ENCODE measurements around the gene COBLL1.

COBLL1 gene

DNA sequence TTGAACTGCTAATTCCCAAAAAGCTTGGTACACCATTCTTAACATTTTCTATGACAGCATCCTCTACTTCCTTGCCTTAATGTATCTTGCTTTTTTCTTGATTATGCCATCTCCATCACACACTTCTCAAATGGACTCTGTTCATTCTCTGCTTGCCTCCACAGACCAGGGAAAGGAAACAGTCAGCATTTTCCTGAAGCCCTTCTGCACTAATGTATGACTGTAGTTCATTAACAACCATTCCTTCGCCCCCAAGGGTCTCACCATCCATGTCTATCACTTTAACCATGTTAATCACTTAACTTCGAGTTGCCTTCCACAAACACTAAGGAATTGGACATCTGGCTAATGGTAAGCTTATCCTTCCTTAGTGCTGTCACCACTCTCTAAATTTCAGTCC is 54.8 kb downstream of the COBLL1 start:
- Histone ChIP-seq H3K36me3 (ENCODE audit: control insufficient read depth in 2 of 2, insufficient read depth in 2 of 2, low read length in 2 of 2) (no peaks in the 10 kb centered on the region), H3K27ac (ENCODE audit: low read depth in 2 of 2, low read length in 2 of 2) (no peak overlapping the region), H3K9ac (ENCODE audit: low read depth in 1 of 2, low read length in 2 of 2) (no peak overlapping the region), H3K27me3 (ENCODE audit: control insufficient read depth in 2 of 2, insufficient read depth in 2 of 2, low read length in 2 of 2) (no peaks in the 10 kb centered on the region), H3K9me3 (ENCODE audit: control insufficient read depth in 2 of 2, low read length in 2 of 2) (no peaks in the 10 kb centered on the region), H3K4me3 (ENCODE audit: low read length in 2 of 2) (no peak overlapping the region), H3K4me1 (ENCODE audit: control insufficient read depth in 2 of 2, insufficient read depth in 2 of 2, low read length in 2 of 2) (no peaks in the 10 kb centered on the region)

DNA sequence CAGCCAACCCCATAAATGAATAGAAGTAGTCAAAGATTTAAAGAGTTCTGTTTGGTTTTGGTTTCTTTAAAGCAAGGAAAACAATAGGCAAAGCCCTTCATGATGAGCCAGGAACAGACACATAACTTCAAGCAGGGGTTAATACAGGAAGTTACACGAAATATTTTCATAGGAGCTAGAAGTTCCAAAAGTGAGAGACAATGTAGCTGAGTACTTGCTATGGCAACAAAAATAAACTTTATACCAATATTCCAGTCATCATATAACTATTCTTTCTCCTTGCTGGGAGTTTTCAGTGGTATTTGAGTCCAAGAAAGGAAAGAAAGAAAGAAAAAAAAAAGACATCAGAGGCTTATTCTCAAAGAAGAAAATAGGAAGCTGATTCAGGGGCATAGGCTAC is 56.2 kb downstream of the COBLL1 start:
- Histone ChIP-seq H3K27ac (ENCODE audit: low read depth in 2 of 2, low read length in 2 of 2) (peak overlapping the region in 1 of 2 donors; percentile 25), H3K9me3 (ENCODE audit: control insufficient read depth in 2 of 2, low read length in 2 of 2) (no peaks in the 10 kb centered on the region), H3K36me3 (ENCODE audit: control insufficient read depth in 2 of 2, insufficient read depth in 2 of 2, low read length in 2 of 2) (no peaks in the 10 kb centered on the region), H3K27me3 (ENCODE audit: control insufficient read depth in 2 of 2, insufficient read depth in 2 of 2, low read length in 2 of 2) (no peaks in the 10 kb centered on the region), H3K9ac (ENCODE audit: low read depth in 1 of 2, low read length in 2 of 2) (no peak overlapping the region), H3K4me1 (ENCODE audit: control insufficient read depth in 2 of 2, insufficient read depth in 2 of 2, low read length in 2 of 2) (peaks cover 2 to 7% of the 10 kb centered on the region in 2 donors), H3K4me3 (ENCODE audit: low read length in 2 of 2) (no peak overlapping the region)

DNA sequence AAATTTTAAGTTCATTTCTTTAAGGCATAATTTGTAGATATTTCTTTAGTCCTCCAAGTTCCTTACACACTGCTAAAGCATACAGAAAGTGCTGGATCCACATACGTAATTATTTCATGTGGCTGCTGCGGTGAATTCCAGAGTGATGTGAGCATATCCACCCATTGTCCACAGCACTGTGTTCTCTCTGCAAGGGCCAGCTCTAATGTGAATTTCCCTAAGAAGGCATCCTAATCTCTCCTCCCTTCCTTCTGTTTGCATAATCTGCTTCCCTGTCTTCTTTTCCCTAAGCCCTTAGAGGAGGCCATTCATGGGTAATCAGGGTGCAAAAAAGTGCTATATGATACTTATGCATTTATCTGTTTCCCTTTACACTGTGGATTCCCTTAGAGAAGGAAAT is 57.2 kb downstream of the COBLL1 start:
- no peaks in the 10 kb centered on the region for H3K27me3 ChIP-seq (ENCODE audit: control insufficient read depth in 2 of 2, insufficient read depth in 2 of 2, low read length in 2 of 2)
- no peak overlapping the region for H3K4me3 ChIP-seq (ENCODE audit: low read length in 2 of 2)
- H3K36me3 ChIP-seq (ENCODE audit: control insufficient read depth in 2 of 2, insufficient read depth in 2 of 2, low read length in 2 of 2): no peaks in the 10 kb centered on the region
- H3K27ac ChIP-seq (ENCODE audit: low read depth in 2 of 2, low read length in 2 of 2): no peak overlapping the region
- H3K4me1 ChIP-seq (ENCODE audit: control insufficient read depth in 2 of 2, insufficient read depth in 2 of 2, low read length in 2 of 2): peaks cover 2 to 10% of the 10 kb centered on the region in 2 donors
- no peak overlapping the region for H3K9ac ChIP-seq (ENCODE audit: low read depth in 1 of 2, low read length in 2 of 2)
- H3K9me3 ChIP-seq (ENCODE audit: control insufficient read depth in 2 of 2, low read length in 2 of 2): no peaks in the 10 kb centered on the region

DNA sequence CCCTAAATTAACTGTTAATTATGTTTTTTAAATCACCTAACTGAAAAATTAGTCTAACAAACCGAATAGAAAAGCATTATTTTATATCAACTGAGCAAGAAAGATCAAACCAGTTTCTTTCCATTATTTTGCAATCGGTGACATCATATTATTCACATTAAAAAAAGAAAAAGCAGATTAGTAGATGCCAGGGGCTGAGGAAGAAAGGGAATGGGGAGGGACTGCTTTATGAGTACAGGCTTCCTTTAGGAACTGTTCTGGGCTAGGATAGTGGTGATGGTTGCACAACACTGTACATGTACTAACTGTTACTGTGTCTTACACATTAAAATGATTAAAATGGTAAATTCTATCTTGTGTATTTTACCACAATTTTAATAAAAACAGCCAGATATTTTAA is 59.3 kb downstream of the COBLL1 start:
- no peak overlapping the region for H3K27ac ChIP-seq (ENCODE audit: low read depth in 2 of 2, low read length in 2 of 2)
- H3K9me3 ChIP-seq (ENCODE audit: control insufficient read depth in 2 of 2, low read length in 2 of 2): no peaks in the 10 kb centered on the region
- H3K36me3 ChIP-seq (ENCODE audit: control insufficient read depth in 2 of 2, insufficient read depth in 2 of 2, low read length in 2 of 2): no peaks in the 10 kb centered on the region
- no peak overlapping the region for H3K4me3 ChIP-seq (ENCODE audit: low read length in 2 of 2)
- H3K4me1 ChIP-seq (ENCODE audit: control insufficient read depth in 2 of 2, insufficient read depth in 2 of 2, low read length in 2 of 2): peaks cover 2 to 12% of the 10 kb centered on the region in 2 donors
- no peak overlapping the region for H3K9ac ChIP-seq (ENCODE audit: low read depth in 1 of 2, low read length in 2 of 2)
- H3K27me3 ChIP-seq (ENCODE audit: control insufficient read depth in 2 of 2, insufficient read depth in 2 of 2, low read length in 2 of 2): no peaks in the 10 kb centered on the region

DNA sequence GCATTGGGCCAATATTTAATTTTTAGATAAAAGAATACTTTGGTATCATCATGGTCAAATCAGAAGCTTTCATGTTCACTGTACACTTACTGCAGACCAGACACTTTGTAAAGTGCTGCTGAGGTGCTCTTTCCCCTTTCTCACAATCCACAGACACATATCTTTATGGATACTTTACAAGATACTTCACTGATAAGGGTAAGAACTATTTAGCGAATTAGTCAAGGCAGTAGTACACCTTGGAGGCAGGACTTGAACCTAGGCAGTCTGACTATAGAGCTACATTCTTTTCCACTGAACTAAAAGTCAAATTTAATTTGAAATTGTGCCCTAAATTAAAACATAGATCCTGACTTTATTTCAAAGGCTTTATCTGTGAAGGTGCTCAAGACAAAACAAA is 60.2 kb downstream of the COBLL1 start:
- Histone ChIP-seq H3K4me1 (ENCODE audit: control insufficient read depth in 2 of 2, insufficient read depth in 2 of 2, low read length in 2 of 2) (peaks cover 2 to 12% of the 10 kb centered on the region in 2 donors), H3K9ac (ENCODE audit: low read depth in 1 of 2, low read length in 2 of 2) (no peak overlapping the region), H3K36me3 (ENCODE audit: control insufficient read depth in 2 of 2, insufficient read depth in 2 of 2, low read length in 2 of 2) (no peaks in the 10 kb centered on the region), H3K9me3 (ENCODE audit: control insufficient read depth in 2 of 2, low read length in 2 of 2) (no peaks in the 10 kb centered on the region), H3K27me3 (ENCODE audit: control insufficient read depth in 2 of 2, insufficient read depth in 2 of 2, low read length in 2 of 2) (no peaks in the 10 kb centered on the region), H3K4me3 (ENCODE audit: low read length in 2 of 2) (no peak overlapping the region), H3K27ac (ENCODE audit: low read depth in 2 of 2, low read length in 2 of 2) (no peak overlapping the region)

DNA sequence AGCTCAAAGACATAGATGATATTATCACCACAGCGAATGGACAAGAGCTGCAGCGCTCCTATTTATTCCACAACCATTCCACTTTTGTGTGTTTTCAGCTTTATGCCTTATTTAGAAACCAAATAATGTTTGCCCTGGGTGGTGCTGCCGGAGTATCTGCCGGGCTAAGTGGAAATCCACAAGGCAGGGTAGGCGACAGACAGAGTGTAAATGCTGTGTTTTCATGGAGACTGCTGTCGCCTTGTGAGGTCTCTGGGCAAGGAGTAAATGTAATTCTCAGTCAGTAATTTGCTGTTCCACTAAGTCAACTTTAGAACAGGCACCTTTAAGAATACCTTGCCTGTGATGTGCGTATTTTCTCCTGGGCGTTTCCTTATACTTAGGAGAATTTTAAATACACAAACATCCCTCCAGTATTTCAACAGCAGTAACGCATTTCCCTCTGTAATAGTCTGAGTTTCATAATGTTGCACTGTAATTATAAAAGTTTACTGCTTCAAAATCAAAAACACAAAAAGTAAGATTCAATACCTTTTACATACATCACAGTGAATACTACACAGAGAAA is 60.9 kb downstream of the COBLL1 start:
- Histone ChIP-seq H3K4me1 (ENCODE audit: control insufficient read depth in 2 of 2, insufficient read depth in 2 of 2, low read length in 2 of 2) (peaks cover 2 to 12% of the 10 kb centered on the region in 2 donors), H3K27ac (ENCODE audit: low read depth in 2 of 2, low read length in 2 of 2) (no peak overlapping the region), H3K4me3 (ENCODE audit: low read length in 2 of 2) (no peak overlapping the region), H3K9ac (ENCODE audit: low read depth in 1 of 2, low read length in 2 of 2) (no peak overlapping the region), H3K27me3 (ENCODE audit: control insufficient read depth in 2 of 2, insufficient read depth in 2 of 2, low read length in 2 of 2) (no peaks in the 10 kb centered on the region), H3K36me3 (ENCODE audit: control insufficient read depth in 2 of 2, insufficient read depth in 2 of 2, low read length in 2 of 2) (no peaks in the 10 kb centered on the region), H3K9me3 (ENCODE audit: control insufficient read depth in 2 of 2, low read length in 2 of 2) (no peaks in the 10 kb centered on the region)

DNA sequence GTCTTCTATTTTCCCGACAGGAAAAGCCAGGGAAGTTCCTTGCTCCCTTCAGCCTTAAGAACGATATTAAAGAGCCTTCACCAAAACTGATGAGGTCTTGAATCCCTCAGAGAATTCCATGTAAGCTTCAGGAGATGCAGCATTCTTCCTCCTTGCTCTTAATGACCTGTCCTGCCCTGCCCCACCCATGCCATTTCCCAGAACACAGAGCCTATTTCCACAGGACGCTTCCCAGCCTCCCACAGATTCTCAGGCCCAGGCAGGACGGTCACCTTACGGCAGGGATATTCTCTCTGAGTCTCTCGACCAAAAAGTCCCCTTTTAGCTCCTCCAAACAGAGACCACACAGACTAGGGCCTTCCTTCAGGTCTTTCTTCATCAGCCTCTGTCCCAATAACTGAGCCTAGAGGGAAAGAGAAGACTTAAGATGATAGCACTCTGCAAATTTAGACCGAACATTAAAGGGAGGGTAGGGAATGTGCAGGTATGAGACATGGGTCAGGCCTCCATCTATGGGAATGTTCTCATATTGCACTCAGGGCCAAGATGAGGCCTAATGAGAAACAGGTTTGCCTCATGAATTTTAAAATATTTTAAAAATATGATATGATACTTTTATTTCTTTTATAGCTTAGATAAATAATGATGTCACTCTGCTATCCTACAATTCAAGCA is 62.1 kb downstream of the COBLL1 start:
- H3K4me3 ChIP-seq (ENCODE audit: low read length in 2 of 2): no peak overlapping the region
- no peak overlapping the region for H3K9ac ChIP-seq (ENCODE audit: low read depth in 1 of 2, low read length in 2 of 2)
- peaks cover 2 to 12% of the 10 kb centered on the region in 2 donors for H3K4me1 ChIP-seq (ENCODE audit: control insufficient read depth in 2 of 2, insufficient read depth in 2 of 2, low read length in 2 of 2)
- H3K27ac ChIP-seq (ENCODE audit: low read depth in 2 of 2, low read length in 2 of 2): no peak overlapping the region
- H3K36me3 ChIP-seq (ENCODE audit: control insufficient read depth in 2 of 2, insufficient read depth in 2 of 2, low read length in 2 of 2): no peaks in the 10 kb centered on the region
- H3K27me3 ChIP-seq (ENCODE audit: control insufficient read depth in 2 of 2, insufficient read depth in 2 of 2, low read length in 2 of 2): no peaks in the 10 kb centered on the region
- no peaks in the 10 kb centered on the region for H3K9me3 ChIP-seq (ENCODE audit: control insufficient read depth in 2 of 2, low read length in 2 of 2)

DNA sequence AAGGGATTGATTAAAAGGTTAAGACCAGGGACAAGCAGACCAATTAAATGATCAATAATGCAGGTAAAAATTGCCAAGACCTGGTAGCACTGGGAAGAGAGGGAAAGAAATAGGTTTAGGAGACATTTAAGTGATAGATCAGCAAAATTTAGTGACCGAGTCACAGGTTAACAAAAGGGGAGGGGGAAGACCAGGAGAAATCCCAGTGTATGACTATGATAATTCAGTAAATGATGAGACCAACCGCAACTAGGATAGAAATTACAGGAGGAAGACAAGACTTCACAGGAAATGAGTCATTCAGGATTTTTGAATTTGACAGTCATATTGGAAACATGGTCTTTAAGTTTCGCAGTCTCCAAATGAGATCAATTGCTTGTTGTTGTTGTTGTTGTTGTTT is 62.9 kb downstream of the COBLL1 start:
- H3K4me1 ChIP-seq (ENCODE audit: control insufficient read depth in 2 of 2, insufficient read depth in 2 of 2, low read length in 2 of 2): peaks cover 2 to 12% of the 10 kb centered on the region in 2 donors
- H3K27ac ChIP-seq (ENCODE audit: low read depth in 2 of 2, low read length in 2 of 2): no peak overlapping the region
- no peak overlapping the region for H3K9ac ChIP-seq (ENCODE audit: low read depth in 1 of 2, low read length in 2 of 2)
- no peaks in the 10 kb centered on the region for H3K27me3 ChIP-seq (ENCODE audit: control insufficient read depth in 2 of 2, insufficient read depth in 2 of 2, low read length in 2 of 2)
- H3K4me3 ChIP-seq (ENCODE audit: low read length in 2 of 2): no peak overlapping the region
- H3K9me3 ChIP-seq (ENCODE audit: control insufficient read depth in 2 of 2, low read length in 2 of 2): no peaks in the 10 kb centered on the region
- no peaks in the 10 kb centered on the region for H3K36me3 ChIP-seq (ENCODE audit: control insufficient read depth in 2 of 2, insufficient read depth in 2 of 2, low read length in 2 of 2)

DNA sequence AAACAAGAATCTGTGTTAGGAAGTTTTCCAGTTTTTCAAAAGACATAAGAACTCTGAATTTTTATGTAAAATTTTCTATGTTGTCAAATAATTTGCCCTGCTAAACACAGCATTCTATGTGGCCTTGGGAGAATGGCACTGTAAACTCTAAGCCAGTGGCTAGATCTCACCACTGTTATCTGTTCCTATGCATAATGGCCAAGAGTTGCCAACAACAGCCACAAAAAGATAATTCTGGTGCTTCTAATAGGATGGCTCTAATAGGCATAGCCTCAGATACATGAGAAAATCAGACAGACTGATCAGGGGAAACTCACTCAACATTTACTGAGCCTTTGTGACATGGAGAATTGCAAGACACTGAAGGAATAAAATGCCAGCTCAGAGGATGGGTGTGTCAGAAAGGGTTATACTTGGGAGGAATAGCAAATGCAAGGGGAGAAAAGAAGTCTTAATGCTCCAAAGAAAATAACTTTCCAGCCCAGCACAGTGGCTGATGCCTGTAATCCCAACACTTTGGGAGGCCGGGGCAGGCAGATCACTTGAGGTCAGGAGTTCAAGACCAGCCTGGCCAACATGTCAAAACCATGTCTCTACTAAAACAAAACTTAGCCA is 63.7 kb downstream of the COBLL1 start:
- no peaks in the 10 kb centered on the region for H3K9me3 ChIP-seq (ENCODE audit: control insufficient read depth in 2 of 2, low read length in 2 of 2)
- H3K36me3 ChIP-seq (ENCODE audit: control insufficient read depth in 2 of 2, insufficient read depth in 2 of 2, low read length in 2 of 2): no peaks in the 10 kb centered on the region
- H3K9ac ChIP-seq (ENCODE audit: low read depth in 1 of 2, low read length in 2 of 2): no peak overlapping the region
- H3K27me3 ChIP-seq (ENCODE audit: control insufficient read depth in 2 of 2, insufficient read depth in 2 of 2, low read length in 2 of 2): no peaks in the 10 kb centered on the region
- peaks cover 2 to 12% of the 10 kb centered on the region in 2 donors for H3K4me1 ChIP-seq (ENCODE audit: control insufficient read depth in 2 of 2, insufficient read depth in 2 of 2, low read length in 2 of 2)
- no peak overlapping the region for H3K27ac ChIP-seq (ENCODE audit: low read depth in 2 of 2, low read length in 2 of 2)
- H3K4me3 ChIP-seq (ENCODE audit: low read length in 2 of 2): no peak overlapping the region

DNA sequence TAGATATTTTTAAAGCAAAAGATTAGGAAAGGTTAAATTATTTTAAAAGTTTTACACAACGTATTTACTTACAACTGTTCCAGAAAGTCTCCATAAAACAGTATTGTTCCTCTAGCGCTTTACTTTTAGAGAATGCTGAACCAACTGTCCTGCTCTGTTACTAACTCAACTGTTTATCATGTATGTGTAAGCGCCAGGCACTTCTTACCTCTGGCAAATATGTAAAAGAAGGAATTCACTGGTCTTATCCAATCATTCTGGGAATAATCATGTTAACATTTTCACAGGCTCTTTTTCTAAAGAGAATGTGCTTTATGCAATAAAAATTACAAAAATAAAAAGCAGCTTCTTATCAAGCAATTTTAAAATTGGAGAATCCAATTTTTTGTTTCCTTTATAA is 68.0 kb downstream of the COBLL1 start:
- no peaks in the 10 kb centered on the region for H3K36me3 ChIP-seq (ENCODE audit: control insufficient read depth in 2 of 2, insufficient read depth in 2 of 2, low read length in 2 of 2)
- H3K27ac ChIP-seq (ENCODE audit: low read depth in 2 of 2, low read length in 2 of 2): no peak overlapping the region
- H3K27me3 ChIP-seq (ENCODE audit: control insufficient read depth in 2 of 2, insufficient read depth in 2 of 2, low read length in 2 of 2): no peaks in the 10 kb centered on the region
- H3K4me1 ChIP-seq (ENCODE audit: control insufficient read depth in 2 of 2, insufficient read depth in 2 of 2, low read length in 2 of 2): no peaks in the 10 kb centered on the region
- no peak overlapping the region for H3K9ac ChIP-seq (ENCODE audit: low read depth in 1 of 2, low read length in 2 of 2)
- H3K4me3 ChIP-seq (ENCODE audit: low read length in 2 of 2): no peak overlapping the region
- no peaks in the 10 kb centered on the region for H3K9me3 ChIP-seq (ENCODE audit: control insufficient read depth in 2 of 2, low read length in 2 of 2)
